Ureter (tissue), 1 donor: Measurements from ENCODE around the gene CRHR1. TPM values are rescaled to one million over a fixed set of nuclear protein-coding genes. Genes with fewer than 3 reads are reported as not detected.
"Not testable (repeated sequence)": the region's sequence is repeated elsewhere in the genome, so short reads cannot be mapped to it uniquely, and the experiment has no call there.

Source experiments
- DNase-seq: peaks from one replicate; pipeline ENCODE4 v3.0.0-alpha.2; 2020; ENCODE audit warnings: low spot score
- total RNA-seq: library from RNA; stranded (reverse); gene quantifications from one replicate; pipeline ENCODE4 v1.2.4, GENCODE V29; 2023
- donor health status: DM: yes; HTN: yes; CAD: no.

Gene CRHR1
- total RNA-seq, 1 donor from 2014 or later = not detected

- no peak for DNase-seq
Measured at GRCh38 chr17:45845376-45846185, 61.5 kb downstream of the CRHR1 start.

GRCh38 chr17:45846223-45846622 is 62.1 kb downstream of the CRHR1 start:
- no peak for DNase-seq

GRCh38 chr17:45846646-45847045 is 62.5 kb downstream of the CRHR1 start:
- no peak for DNase-seq

- no peak for DNase-seq
Measured at GRCh38 chr17:45847101-45847500, 63.0 kb downstream of the CRHR1 start.

DNA sequence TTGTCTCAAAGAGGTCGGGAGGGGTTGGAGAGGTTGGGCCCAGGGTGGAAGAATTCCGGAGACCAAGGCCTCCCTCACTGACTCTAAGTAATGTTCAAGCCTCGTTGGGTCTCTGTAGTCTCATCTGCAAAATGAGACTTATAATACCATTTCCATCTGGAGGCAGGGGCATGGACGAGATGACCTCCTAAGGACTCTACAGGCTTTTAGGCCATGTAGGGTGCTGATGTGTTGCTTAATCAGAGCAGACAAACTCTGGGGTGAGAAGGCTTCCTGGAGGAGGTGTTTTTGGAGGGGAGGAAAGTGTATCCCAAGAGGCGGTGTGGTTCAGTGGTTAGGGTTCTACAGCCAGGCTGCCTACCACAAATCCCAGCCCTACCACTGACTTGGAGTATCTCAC is 63.6 kb downstream of the CRHR1 start:
- no peak for DNase-seq

DNA sequence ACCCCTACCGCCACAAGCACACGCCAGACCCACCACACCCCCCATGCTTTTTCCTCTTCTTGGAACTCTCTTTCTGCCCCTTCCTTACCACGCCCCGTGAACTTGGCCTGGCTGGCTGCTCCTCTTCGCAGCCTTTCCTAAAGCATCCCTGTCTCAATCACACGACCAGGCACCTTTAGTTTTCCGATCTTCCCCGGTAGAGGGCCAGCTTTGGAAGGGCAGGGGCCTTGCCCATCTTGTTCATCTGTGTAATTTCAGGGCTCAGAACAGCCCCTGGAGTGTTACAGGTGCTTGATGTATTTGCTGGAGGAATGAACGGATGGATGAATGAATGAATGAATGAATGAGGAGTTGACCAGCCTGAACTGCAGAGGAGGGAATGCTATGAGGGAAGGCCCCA is 64.3 kb downstream of the CRHR1 start:
- no peak for DNase-seq

GRCh38 chr17:45848868-45849535 is 64.9 kb downstream of the CRHR1 start:
- no peak for DNase-seq

DNA sequence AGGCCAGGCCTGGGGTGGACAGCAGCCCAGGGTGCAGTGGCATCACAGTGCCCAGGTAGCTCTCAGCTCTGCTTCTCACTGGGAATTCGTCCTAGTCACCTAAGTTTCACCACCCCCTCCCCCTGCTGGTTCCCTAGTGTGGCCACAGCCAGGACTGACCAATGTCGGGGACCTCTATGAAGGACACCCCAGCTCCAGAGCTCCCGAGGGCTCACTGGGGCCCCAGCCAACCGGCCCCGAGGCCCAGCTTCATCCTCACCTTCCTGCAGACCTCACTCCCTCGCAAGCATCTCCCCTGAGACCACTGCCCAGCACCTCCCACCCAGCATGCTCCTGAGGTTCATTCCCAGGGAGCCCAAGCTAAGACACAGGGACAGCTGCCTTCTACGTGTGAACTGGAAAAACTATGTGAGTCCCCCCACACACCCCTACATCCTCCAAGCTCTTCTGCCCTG is 65.4 kb downstream of the CRHR1 start:
- DNase-seq = no peak

DNA sequence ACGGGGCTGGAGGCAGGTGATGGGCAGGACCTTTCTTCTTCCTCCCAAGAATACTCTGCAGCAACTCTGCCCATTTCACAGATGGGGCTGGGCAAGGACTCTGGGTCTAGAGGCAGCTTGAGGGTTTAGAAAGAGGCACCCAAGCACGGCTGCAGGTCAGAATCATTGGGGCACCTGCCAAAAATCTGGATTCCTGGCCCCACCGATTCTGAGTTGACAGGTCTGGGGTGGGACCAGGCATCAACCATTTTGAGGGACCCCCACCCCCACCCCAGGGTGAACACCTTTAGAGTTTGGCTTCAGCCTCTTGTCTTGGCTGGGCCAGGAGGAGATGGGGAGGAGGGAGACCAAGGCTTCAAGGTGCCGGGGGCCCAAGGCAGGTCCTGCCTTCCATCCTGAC is 65.9 kb downstream of the CRHR1 start:
- no peak for DNase-seq

GRCh38 chr17:45850468-45850867 is 66.3 kb downstream of the CRHR1 start:
- DNase-seq = no peak

DNA sequence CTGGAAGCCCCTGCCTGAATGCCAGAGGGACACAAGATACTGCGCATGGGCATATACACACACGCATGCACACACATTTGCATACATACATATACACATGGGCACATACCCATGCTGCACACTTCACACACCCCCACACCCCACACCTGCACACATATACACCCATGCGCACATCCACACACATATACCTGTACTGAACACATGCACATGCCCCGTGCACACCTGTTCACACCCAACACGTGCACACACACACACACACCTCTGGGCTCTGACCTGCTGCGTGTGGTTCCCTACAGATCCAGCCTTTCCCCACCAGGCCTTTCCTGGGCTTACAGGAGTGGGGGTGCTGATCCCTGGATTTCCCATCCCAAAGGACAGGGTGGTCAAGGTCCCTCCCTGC is 66.9 kb downstream of the CRHR1 start:
- DNase-seq = no peak

DNA sequence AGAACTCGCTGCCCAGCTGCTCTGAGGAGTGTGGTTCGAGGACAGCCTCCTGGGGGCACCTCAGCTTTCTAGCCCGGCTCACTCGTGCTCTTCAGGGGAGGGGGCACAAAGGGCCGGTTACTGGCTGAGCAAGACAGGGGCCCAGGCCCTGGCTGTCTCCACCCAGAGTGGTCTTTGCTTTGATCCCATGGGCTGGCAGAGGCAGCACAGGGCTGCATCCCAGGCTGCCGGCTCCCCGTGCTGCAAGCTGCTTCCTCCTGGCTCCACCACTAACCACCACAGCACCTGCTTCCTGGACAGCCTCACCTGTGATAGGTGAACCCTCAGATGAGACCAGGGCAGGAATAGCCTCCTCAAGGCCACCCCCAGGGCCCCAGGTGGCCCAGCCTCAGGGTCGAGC is 67.3 kb downstream of the CRHR1 start:
- DNase-seq = no peak

DNA sequence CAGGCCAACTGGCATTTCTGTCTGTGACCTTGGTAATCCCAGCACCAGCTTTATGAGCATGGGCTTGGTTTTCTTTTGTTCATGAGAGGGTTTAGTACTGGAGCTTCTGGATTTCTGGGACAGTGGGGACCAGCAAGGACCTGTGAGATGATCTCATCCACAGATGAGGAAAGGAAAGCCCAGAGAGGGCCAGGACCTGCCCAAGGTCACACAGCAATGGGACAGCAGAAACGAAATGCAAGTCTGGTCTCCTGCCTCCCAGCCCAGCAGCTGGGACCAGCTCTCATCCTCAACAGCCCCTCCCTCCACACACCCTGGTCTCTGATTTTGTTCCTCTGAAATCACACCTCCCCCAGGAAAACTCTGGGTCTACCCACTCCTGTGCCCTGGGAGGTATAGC is 67.8 kb downstream of the CRHR1 start:
- DNase-seq = no peak

GRCh38 chr17:45852535-45853297 is 68.6 kb downstream of the CRHR1 start:
- DNase-seq = no peak

DNA sequence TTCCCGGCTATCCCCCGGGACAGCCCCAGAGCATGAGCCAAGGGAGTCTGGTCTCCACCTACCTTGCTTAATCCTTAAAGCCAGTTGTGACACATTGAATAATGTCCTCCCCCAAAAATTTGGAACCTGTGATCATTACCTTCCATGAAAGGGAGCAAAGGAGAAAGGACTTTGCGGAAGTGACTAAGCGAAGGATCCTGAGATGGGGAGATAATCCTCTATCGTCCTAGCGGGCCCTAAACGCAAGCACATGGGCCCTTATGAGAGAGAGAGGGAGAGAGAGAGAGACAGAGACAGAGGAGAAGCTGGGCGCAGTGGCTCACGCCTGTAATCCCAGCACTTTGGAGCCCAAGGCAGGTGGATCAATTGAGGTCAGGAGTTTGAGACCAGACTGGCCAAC is 70.1 kb downstream of the CRHR1 start:
- DNase-seq = no peak

DNA sequence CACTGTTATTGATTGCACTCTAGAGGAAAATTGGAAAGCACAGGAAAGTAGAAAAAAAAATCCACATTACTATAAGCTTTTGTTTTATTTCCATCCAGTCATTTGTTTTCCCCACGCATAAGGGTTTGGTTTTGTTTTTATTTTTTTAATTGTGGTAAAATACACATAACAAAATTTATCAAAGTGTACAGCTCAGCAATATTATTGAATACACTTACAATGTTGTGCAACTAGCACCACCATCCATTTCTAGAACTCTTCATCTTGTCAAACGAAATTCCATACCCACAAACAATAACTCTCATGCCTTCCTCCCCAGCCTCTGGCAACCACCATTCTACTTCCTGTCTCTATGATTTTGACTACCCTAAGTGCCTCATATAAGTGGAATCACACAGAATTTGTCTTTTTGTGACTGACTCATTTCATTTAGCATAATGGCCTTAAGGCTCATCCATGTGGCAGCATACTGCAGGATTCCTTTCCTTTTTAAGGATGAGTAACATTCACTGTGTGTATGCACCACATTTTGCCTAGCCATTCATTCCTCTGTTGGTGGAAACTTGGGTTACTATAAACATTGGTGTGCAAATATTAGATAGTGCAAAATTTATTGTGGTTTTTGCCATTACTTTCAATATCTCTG is 71.7 kb downstream of the CRHR1 start:
- no peak for DNase-seq

GRCh38 chr17:45857977-45858708 is 74.0 kb downstream of the CRHR1 start:
- DNase-seq = no peak

- DNase-seq = no peak
Measured at GRCh38 chr17:45861165-45861564, 77.0 kb downstream of the CRHR1 start.

- DNase-seq = not testable (repeated sequence)
Measured at GRCh38 chr17:45862127-45862526, 78.0 kb downstream of the CRHR1 start.

GRCh38 chr17:45863857-45864654 is 79.9 kb downstream of the CRHR1 start:
- no peak for DNase-seq

DNA sequence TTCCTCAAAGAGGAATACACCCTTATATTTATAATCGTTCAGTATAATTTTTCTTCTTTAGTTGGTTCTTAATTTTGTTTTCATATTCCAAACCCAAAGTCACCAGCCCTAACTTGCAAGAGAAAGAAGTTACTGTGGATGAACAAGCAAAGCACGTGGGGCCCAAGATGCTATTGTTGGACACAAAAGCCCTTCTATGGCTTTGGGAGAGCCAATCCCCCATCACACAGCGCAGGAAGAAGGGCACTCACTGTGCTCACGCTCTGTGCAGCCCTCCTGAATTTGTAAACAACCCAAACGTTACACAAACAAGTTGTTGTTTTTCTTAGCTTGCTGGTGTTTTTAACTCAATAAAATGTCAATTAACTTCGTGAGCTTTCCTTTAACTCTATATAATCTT is 83.1 kb downstream of the CRHR1 start:
- no peak for DNase-seq
